Frontal cortex (tissue), 4 donors: ENCODE data around the gene NR2F2. TPM values are rescaled to one million over a fixed set of nuclear protein-coding genes. Genes with fewer than 3 reads are reported as not detected.
"Not testable (repeated sequence)": the region's sequence is repeated elsewhere in the genome, so short reads cannot be mapped to it uniquely, and the experiment has no call there.

Experiments used
- DNase-seq, 2 donors: peaks; one replicate each; pipeline ENCODE4 v3.0.0; 2012; ENCODE audit warnings: low spot score in 2 of 2
- FAIRE-seq: peaks from 2 replicates; lab custom pipeline; 2012; peaks lifted over from hg19 to GRCh38; lab: Jason Lieb, UNC
- total RNA-seq: library from RNA; depleted of rRNA; stranded (reverse); fragments of >200 nt; gene quantifications from one replicate; pipeline ENCODE4 v1.2.3, GENCODE V29; 2014
- donor health status: control.
- donor health status: control.
- donor health status: control.

The NR2F2 gene
- total RNA-seq, 1 donor from 2014 or later, result 4.9 TPM

GRCh38 chr15:96362011-96362754, 31.7 kb downstream of the NR2F2 start:
- FAIRE-seq, result no peak
- DNase-seq, result peak in 1 of 2 donors; percentile 19

DNA sequence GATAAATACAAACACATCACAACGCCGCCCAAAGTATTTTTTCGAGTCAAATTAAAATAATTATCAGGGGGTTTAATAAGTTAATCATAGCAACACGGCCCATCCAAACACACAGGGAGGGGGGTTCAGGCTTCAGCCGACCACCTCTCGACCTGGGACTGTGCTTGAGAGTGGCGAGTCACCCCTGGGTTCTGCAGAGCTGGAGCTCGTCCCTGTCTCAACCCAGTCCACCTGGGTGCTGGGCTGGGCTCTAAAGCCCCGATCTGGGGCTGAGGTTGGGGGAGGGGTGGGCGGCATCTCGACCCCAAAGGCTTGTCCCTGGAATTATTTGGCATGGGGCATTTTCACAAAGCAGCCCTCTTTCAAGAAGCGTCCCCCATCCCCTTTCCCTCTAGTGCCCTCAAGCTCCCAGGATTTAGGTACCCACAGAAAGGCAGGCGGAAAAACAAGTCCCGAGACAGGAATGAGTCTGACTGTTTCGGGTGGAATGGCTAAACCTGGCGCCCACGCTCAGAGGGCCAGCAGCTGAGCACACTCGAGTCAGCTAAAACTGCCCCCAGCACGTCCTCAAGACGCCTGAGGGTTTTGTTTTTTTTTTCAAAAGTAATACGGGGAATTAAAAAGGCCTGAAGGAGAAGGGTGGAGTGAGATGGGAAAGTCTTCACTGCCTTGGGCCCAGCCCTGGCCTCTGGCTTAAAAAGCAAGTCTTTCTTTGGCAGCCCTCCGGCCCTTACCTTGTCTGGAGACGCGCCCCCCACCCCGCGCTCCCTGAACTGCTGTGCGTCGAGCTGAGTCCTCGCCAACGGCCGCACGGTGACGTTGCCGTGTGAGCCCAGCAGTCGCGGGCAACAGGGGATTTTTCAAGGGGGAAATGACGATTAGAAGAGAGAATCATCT, 32.5 kb downstream of the NR2F2 start:
- peak; percentile 6 to 24 for DNase-seq
- no peak for FAIRE-seq

GRCh38 chr15:96363707-96364106, 33.2 kb downstream of the NR2F2 start:
- peak in 1 of 2 donors; percentile 1 for DNase-seq
- no peak for FAIRE-seq

GRCh38 chr15:96365781-96366525, 35.5 kb downstream of the NR2F2 start:
- FAIRE-seq, result no peak

GRCh38 chr15:96366526-96366877, 36.0 kb downstream of the NR2F2 start:
- FAIRE-seq (no peak), DNase-seq (no peak)

More at GRCh38 chr15:96365781-96366525, 35.5 kb downstream of the NR2F2 start:
- DNase-seq, result no peak

DNA sequence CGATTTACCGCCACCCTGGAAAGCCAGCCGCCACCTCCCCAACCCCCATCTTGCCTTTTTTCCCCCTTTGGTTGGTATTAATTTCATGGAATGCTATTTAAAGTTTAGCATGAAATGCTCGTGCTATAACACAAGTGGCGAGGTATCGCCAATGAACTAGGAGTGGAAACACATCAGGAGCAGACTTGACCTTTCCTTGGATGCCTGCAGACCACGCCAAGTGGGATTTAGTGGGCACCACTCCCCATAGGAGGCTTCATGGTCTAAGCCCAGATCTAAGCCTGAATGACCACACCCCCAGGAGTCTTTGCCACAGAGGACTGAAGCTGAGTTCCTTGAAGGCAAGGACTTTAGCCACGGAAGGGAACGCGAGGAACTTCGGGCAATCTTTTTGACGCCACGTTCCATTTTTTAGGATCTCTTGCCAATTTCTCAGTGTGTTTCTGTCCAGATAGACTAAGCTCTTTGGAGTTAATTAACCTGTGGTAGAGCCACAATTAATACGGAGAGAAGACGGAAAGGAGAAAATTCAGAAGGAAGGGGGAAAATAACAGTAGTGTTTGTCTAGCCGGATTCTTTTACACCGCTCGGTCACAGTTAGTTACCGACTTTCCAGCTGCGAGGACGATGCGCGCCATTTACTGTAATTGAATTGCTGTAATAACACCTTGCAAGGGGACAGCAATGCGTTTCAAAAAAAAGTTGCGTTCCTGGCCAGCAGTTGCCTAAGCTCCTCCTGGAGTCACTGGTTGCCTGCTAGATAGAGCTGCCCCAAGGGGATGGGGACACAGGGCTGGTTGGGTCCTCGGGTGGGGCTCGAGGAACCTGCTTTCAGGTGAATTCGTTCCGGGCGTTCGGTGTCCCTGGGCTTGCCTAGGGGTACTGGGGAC, 37.1 kb downstream of the NR2F2 start:
- no peak for FAIRE-seq

DNA sequence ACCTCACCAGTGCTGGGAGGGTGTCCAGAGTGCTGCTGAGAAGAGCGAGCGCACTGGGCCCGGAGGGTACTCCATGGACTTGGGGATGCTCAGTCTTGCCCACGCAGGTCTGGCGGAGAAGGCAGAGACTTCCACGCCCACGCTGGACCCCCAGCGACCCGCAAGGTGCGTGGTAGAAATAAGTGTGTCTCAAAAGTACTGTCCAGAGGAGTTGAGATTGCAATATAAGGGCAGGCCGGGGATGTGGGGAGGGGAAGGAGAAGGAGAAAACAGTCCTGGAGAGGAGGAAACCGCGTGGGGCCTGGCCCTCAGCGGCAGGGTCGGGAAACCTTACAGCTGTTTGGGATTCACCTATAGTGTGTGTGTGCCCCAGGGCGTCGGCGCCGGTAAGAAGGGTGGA, 38.9 kb downstream of the NR2F2 start:
- DNase-seq (no peak), FAIRE-seq (no peak)

More for the DNA sequence above, 37.1 kb downstream of the NR2F2 start:
- DNase-seq, result no peak

DNA sequence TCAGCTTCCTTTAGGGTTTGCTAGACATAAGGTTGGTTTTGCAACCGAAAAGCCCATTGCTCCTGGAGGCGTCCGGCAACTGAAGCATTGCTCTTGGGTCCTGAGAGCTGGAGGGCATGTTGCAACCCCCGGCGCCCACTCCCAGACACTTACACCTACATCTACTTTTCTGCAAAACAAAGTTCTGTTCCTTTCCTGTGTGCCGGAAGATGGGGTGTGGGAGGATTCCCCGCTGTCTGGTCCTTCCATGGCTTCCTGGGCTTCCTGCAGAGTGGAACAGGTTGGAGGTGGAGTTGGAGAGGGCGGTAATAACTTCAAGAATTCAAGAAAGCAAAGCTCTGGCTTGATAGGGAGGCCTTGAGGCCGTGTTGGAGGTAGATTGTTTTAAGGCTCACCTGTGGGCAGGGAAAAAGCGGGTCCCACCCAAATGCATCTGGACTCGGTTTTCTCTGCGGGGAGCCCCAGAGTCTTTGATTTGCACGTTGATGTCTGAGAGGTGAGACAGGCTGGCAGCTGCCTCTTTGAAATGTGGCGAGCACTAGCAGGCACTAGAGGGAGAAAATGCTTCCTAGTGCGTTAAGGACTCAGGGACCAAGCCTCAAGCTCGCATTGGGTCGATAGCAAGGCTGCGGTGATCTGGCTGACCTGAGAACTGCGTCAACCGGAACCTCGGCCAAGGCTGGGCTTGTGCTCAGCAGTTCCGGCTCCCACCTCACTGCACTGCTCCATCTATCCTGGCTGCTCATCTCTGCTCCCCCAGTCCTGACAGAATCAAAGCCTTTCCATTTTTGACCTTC, 39.5 kb downstream of the NR2F2 start:
- DNase-seq (no peak), FAIRE-seq (no peak)

DNA sequence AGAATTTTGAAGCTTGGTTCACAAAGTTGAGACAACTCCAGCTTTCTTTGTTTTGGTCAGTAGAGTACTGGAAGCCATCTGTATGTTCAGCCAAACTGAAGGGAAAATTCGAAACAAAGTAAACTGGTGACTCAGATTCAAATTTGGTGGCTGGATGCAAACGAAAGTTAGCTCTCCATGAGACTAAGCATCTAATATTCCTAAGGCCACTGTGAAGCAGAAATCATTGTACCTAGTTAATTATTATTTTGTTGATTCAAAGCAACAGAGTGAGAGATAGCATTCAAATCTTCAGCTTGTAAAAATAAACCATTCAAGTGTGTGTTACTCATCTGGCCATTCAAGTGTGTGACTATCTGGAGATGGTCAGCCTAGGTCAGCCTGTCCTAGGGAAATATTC, 42.1 kb downstream of the NR2F2 start:
- FAIRE-seq (no peak), DNase-seq (no peak)

- DNase-seq, result no peak
- no peak for FAIRE-seq
These were observed 44.0 kb downstream of the NR2F2 start for GRCh38 chr15:96374499-96374898.

DNA sequence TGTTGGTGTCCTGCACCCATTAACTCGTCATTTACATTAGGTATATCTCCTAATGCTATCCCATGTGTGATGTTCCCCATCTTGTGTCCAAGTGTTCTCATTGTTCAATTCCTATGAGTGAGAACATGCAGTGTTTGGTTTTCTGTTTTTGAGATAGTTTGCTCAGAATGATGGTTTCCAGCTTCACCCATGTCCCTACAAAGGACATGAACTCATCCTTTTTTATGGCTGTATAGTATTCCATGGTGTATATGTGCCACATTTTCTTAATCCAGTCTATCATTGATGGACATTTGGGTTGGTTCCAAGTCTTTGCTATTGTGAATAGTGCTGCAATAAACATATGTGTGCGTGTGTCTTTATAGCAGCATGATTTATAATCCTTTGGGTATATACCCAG, 49.1 kb downstream of the NR2F2 start:
- not testable (repeated sequence) for FAIRE-seq

DNA sequence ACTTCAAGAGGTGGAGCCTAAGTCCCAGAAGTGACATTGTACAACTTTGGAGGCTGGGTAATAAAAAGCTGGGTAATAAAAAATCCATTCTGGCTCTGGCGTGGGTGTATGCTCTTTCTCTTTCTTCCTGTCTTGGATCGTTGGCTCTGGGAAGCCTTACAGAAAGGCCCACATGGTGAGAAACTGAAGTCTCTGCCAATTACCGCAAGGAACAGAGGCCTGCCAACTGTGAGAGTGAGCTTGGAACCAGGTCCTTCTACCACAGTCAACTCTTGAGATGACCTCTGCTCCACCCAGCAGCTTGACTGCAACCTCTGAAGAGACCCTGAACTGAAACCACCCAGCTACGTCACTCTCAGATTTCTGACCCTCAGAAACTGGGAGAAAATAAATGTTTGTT, 51.0 kb downstream of the NR2F2 start:
- DNase-seq (no peak), FAIRE-seq (no peak)

More for the DNA sequence above, 49.1 kb downstream of the NR2F2 start:
- DNase-seq, result not testable (repeated sequence)

DNA sequence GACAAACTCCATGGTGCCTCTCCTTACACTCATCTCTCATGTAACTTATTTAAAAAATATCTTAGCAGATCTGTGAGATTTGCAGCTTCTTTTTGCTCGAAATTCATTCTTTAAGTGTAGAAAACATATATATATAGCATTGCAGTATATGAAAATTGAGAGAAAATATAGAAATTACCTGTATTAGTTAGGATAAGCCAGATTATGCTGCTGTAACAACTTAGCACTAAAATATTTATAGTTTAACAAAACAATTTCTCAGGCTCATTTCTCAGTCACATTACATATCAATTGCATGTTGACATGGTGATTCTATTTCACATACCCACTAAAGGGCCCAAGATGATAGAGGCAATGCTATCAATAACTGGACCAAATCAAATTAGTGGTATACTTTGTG, 54.7 kb downstream of the NR2F2 start:
- FAIRE-seq (no peak), DNase-seq (no peak)

DNA sequence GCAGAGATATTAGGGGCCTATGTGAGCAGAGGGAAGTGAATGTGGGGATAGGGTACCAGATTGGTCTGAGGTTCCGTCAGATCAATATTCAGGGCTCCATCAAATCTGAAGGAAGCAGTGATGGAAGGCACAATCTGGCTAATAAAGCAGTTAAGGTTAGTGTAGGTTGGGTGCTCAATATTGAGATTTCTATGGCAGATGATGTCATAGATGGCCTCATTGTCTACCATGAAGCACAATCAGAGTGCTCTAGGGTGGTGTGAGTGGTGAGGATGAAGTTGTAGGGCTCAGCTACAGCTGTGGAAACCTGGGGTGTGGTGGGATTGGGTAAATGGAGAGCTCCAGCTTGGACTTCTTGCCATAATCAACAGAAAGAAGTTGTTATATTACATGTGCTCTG, 58.2 kb downstream of the NR2F2 start:
- no peak for DNase-seq
- FAIRE-seq, result no peak
